Endothelial cell of umbilical vein (primary cell): Measurements from ENCODE around the gene INSRR. TPM values are rescaled to one million over a fixed set of nuclear protein-coding genes. Genes with fewer than 3 reads are reported as not detected.
A peak's percentile ranks its signal among the peaks of the same experiment; 100 is the strongest.

ENCODE experiments used
- BruUV-seq: library from RNA; stranded (reverse); fragments of 400-500 nt; replicated peaks from 2 replicates; lab custom pipeline; 2021; lab: Mats Ljungman, UMichigan
- CTCF ChIA-PET: fragments of 300-600, 350-600 bp; sonication (Branson Sonifier 250); formaldehyde crosslinking; loops from one replicate; lab custom pipeline; 2021; ENCODE audit warnings: antibody characterized with exemption, inconsistent platforms; lab: Charles Lee
- POLR2A ChIA-PET: fragments of 300-600, 350-600 bp; sonication (Branson Sonifier 250); formaldehyde crosslinking; loops from one replicate; lab custom pipeline; 2021; ENCODE audit warnings: antibody characterized with exemption, inconsistent platforms; lab: Charles Lee
- DNase-seq: peaks from one replicate; pipeline ENCODE4 v3.0.0-alpha.2; 2011; ENCODE audit warnings: low read depth, low spot score
- FAIRE-seq: peaks from 2 replicates; lab custom pipeline; 2011; peaks lifted over from hg19 to GRCh38; lab: Jason Lieb, UNC
- H2AFZ ChIP-seq: 2 replicates; pipeline ENCODE4 v1.6.0; 2012; ENCODE audit warnings: low read depth, low read length, control low read depth, inconsistent platforms
- H3K27ac ChIP-seq: 2 replicates; pipeline ENCODE4 v1.5.1; 2011; ENCODE audit warnings: low read depth, mild to moderate bottlenecking, control low read depth, low read length, moderate library complexity; ENCODE audit not compliant: insufficient read depth
- H3K27me3 ChIP-seq, 2 experiments: 2 replicates each; pipeline versions ENCODE4 v1.6.0 to v1.6.1; 2011; ENCODE audit warnings: low read length in 2 of 2, mixed read lengths in 1 of 2; ENCODE audit not compliant: control insufficient read depth in 2 of 2, insufficient read depth in 2 of 2
- H3K36me3 ChIP-seq, 2 experiments: 2 replicates in 1 of 2; 3 replicates in 1 of 2; pipeline ENCODE4 v1.5.1; 2011; ENCODE audit warnings: low read length in 2 of 2, mild to moderate bottlenecking in 1 of 2, moderate library complexity in 1 of 2; ENCODE audit not compliant: control insufficient read depth in 2 of 2, insufficient read depth in 2 of 2; ENCODE audit errors: extremely low read depth in 1 of 2
- H3K4me1 ChIP-seq: 3 replicates; pipeline ENCODE4 v1.5.1; 2011; ENCODE audit warnings: mild to moderate bottlenecking, low read length; ENCODE audit not compliant: control insufficient read depth, insufficient read depth; ENCODE audit errors: extremely low read depth
- H3K4me2 ChIP-seq: 2 replicates; pipeline ENCODE4 v1.6.1; 2011; ENCODE audit warnings: low read length, control low read depth, mixed read lengths; ENCODE audit not compliant: insufficient read depth
- H3K4me3 ChIP-seq, 3 experiments: fragments of 200-600 bp in 1 of 3; sonication (generic), shearing (Covaris generic) in 1 of 3; replicated peaks in 1 of 3; 2 replicates each; pipeline ENCODE4 v1.5.1; 2011 to 2016; ENCODE audit warnings: control low read depth in 3 of 3, low read length in 3 of 3, mild to moderate bottlenecking in 2 of 3, inconsistent platforms in 1 of 3, low read depth in 1 of 3, moderate library complexity in 1 of 3; ENCODE audit not compliant: insufficient read depth in 1 of 3
- H3K79me2 ChIP-seq: 2 replicates; pipeline ENCODE4 v1.6.0; 2012; ENCODE audit warnings: low read length, inconsistent platforms; ENCODE audit not compliant: control insufficient read depth, insufficient read depth
- H3K9ac ChIP-seq: replicated peaks from 2 replicates; pipeline ENCODE3; 2011; ENCODE audit warnings: low read length, control low read depth; ENCODE audit not compliant: insufficient read depth; ENCODE audit errors: extremely low read depth
- H3K9me1 ChIP-seq: replicated peaks from 3 replicates; pipeline ENCODE4 v1.6.0; 2011; ENCODE audit warnings: mild to moderate bottlenecking, low read length; ENCODE audit not compliant: control insufficient read depth, insufficient read depth; ENCODE audit errors: extremely low read depth
- H3K9me3 ChIP-seq: replicated peaks from 2 replicates; pipeline ENCODE4 v1.5.1; 2012; ENCODE audit warnings: low read length, inconsistent platforms; ENCODE audit not compliant: control insufficient read depth, insufficient read depth
- H4K20me1 ChIP-seq: replicated peaks from 2 replicates; pipeline ENCODE3; 2011; ENCODE audit warnings: mild to moderate bottlenecking, low read length; ENCODE audit not compliant: control insufficient read depth, insufficient read depth; ENCODE audit errors: extremely low read depth
- MYC ChIP-seq: IDR thresholded peaks from one replicate; pipeline ENCODE4 v1.6.1; 2011; ENCODE audit warnings: mild to moderate bottlenecking, low read depth, low read length
- POLR2AphosphoS5 ChIP-seq: IDR thresholded peaks from 2 replicates; pipeline ENCODE4 v1.6.1; 2012; ENCODE audit warnings: low read depth, mild to moderate bottlenecking, control low read depth, low read length, moderate library complexity; ENCODE audit not compliant: insufficient read depth
- dilution Hi-C: fragments of 300-500 bp; cut with MboI; formaldehyde crosslinking; loops from one replicate; pipeline ENCODE4 v1.15.0; 2019; ENCODE audit warnings: low sequenced_read_pairs; ENCODE audit not compliant: extremely low pct_ligation_motif_present
- intact Hi-C: fragments of 100-400 bp; cut with micrococcal nuclease; formaldehyde crosslinking; loops from one replicate; pipeline ENCODE4 v1.10.0; 2022
- polyA plus RNA-seq, 4 experiments: library from polyadenylated mRNA; depleted of rRNA in 3 of 4; stranded (reverse) in 3 of 4; unstranded in 1 of 4; fragments of >200 nt; gene quantifications; 2 replicates each; pipeline versions ENCODE4 v1.2.1 to v1.2.3, GENCODE V29; 2011 to 2012; ENCODE audit warnings: missing spikeins in 1 of 4
- total RNA-seq: library from RNA; stranded (reverse); gene quantifications from 2 replicates; pipeline ENCODE4 v1.2.3, GENCODE V29; 2021
- TF ChIP-seq, protein P1 (sequence below), 2 donors: IDR thresholded peaks; 1 replicate in 1 of 2; 2 replicates in 1 of 2; pipeline ENCODE4 v1.5.1; 2011; ENCODE audit warnings: low read length in 2 of 2, mild to moderate bottlenecking in 2 of 2, moderate library complexity in 2 of 2, control low read depth in 1 of 2, inconsistent platforms in 1 of 2, low read depth in 1 of 2; ENCODE audit not compliant: insufficient read depth in 1 of 2; ENCODE audit errors: extremely low read depth in 1 of 2
- TF ChIP-seq, protein P2 (sequence below): IDR thresholded peaks from 2 replicates; pipeline ENCODE4 v1.6.1; 2011; ENCODE audit not compliant: insufficient read depth, insufficient read length

The INSRR gene
- total and polyA plus RNA-seq, 2 donors (not counting 3 experiments of a cell fraction or from before 2014, with no cell fraction given): not detected

DNA sequence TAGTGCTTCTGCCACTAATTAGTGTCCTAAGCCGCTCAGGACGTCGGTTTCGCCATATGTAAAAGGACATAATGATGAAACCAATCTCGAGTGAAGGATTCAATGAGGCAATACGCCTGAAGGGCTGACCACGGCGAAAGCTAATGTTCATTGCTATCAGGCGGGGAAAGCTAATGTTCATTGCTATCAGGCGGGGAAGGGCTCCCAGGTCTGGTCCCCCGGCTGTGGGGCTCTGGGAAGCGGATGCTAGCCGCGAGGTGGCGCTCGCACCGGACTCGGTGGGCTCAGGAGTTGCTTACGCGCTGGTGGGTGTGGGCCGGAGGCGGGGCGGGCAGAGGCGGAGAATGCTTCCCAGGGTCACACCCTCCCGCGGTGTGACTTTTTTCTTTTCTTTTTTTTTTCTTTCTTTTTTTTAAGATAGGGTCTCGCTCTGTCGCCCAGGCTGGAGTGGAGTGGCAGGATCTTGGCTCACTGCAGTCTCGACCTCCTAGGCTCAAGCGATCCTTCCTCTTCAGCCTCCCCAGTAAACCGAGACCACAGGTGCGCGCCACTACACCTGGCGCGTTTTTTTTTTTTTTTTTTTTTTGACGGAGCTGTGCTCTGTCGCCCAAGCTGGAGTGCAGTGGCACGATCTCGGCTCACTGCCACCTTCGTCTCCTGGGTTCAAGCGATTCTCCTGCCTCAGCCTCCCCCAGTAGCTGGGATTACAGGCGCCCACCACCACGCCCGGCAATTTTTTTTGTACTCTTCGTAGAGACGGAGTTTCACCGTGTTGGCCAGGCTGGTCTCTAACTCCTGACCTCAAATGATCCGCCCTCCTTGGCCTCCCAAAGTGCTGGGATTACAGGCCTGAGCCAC lies 33.5 kb upstream of the INSRR start:
- no peak overlapping the region for H3K9ac ChIP-seq
- H3K27me3 ChIP-seq: no peaks in the 10 kb centered on the region
- H3K9me3 ChIP-seq: no peaks in the 10 kb centered on the region
- intact Hi-C loops (loop anchor here (1.0 to 10.0 kb wide), 5 partner anchors 28 to 388 kb away; partner anchors contain the start of genes LRRC71, MEF2D and MRPL24), dilution Hi-C loops (no loop called here)
- H3K9me1 ChIP-seq: no peaks in the 10 kb centered on the region
- ChIA-PET CTCF (interaction anchor here (0.6 to 8.4 kb wide), 22 partner anchors 9 to 212 kb away, joined by 3 to 312 read pairs (median 8); partner anchors contain the start of genes HDGF, INSRR, ISG20L2 and LRRC71), POLR2A (interaction anchor here (0.7 kb wide), 1 partner anchor 11 kb away, joined by 6 read pairs; no protein-coding TSS in a partner anchor)
- H4K20me1 ChIP-seq: no peaks in the 10 kb centered on the region
- H3K36me3 ChIP-seq: no peaks in the 10 kb centered on the region
- H3K4me2 ChIP-seq: peak overlapping the region; percentile 26
- H3K4me1 ChIP-seq: peaks cover 31% of the 10 kb centered on the region
- BruUV-seq: no TSS peak
- TF ChIP-seq, protein P1, sequence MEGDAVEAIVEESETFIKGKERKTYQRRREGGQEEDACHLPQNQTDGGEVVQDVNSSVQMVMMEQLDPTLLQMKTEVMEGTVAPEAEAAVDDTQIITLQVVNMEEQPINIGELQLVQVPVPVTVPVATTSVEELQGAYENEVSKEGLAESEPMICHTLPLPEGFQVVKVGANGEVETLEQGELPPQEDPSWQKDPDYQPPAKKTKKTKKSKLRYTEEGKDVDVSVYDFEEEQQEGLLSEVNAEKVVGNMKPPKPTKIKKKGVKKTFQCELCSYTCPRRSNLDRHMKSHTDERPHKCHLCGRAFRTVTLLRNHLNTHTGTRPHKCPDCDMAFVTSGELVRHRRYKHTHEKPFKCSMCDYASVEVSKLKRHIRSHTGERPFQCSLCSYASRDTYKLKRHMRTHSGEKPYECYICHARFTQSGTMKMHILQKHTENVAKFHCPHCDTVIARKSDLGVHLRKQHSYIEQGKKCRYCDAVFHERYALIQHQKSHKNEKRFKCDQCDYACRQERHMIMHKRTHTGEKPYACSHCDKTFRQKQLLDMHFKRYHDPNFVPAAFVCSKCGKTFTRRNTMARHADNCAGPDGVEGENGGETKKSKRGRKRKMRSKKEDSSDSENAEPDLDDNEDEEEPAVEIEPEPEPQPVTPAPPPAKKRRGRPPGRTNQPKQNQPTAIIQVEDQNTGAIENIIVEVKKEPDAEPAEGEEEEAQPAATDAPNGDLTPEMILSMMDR (IDR thresholded peaks at IDR 0.05; ENCODE audit: extremely low read depth in 1 of 2, insufficient read depth in 1 of 2, low read depth in 1 of 2, low read length in 2 of 2): peak; percentile 91 to 97
- TF ChIP-seq MYC (no peak), POLR2AphosphoS5 (peak; percentile 40)
- TF ChIP-seq, protein P2, sequence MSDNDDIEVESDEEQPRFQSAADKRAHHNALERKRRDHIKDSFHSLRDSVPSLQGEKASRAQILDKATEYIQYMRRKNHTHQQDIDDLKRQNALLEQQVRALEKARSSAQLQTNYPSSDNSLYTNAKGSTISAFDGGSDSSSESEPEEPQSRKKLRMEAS: no peak
- H3K4me3 ChIP-seq: no peak overlapping the region
- peak; percentile 87 for DNase-seq
- peak; percentile 92 for FAIRE-seq
- H2AFZ ChIP-seq: peak overlapping the region; percentile 43
- H3K79me2 ChIP-seq: peaks cover 39% of the 10 kb centered on the region
- H3K27ac ChIP-seq: peak overlapping the region; percentile 64
